CD4-positive, alpha-beta T cell treated with Interleukin-4 for 1 hour (primary cell): ENCODE data around the gene ZNHIT2.

Experiments used
- DNase-seq, 2 donors: peaks; one replicate each; pipeline ENCODE4 v3.0.0-alpha.2; 2020 to 2022

ZNHIT2 gene

GRCh38 chr11:65134240-65134951 is 16.9 kb upstream of the ZNHIT2 start, which contains the start of gene SYVN1:
TSS of gene SYVN1 (minus strand) at chr11:65134519. CDS start at chr11:65133601, 918 bp downstream.
- peak; percentile 90 to 94 for DNase-seq

- DNase-seq: no peak
Measured at GRCh38 chr11:65133724-65134123, 16.2 kb upstream of the ZNHIT2 start.

GRCh38 chr11:65132988-65133700 is 15.6 kb upstream of the ZNHIT2 start:
- DNase-seq: peak; percentile 59 to 67

- DNase-seq: peak in 1 of 2 donors; percentile 57
Measured at GRCh38 chr11:65132238-65132987, 14.9 kb upstream of the ZNHIT2 start.

GRCh38 chr11:65131895-65132237 is 14.4 kb upstream of the ZNHIT2 start:
- DNase-seq: peak in 1 of 2 donors; percentile 10

- DNase-seq: peak in 1 of 2 donors; percentile 6
Measured at GRCh38 chr11:65131417-65131776, 13.9 kb upstream of the ZNHIT2 start.

- DNase-seq: peak in 1 of 2 donors; percentile 9
Measured at GRCh38 chr11:65130631-65131416, 13.3 kb upstream of the ZNHIT2 start.

GRCh38 chr11:65129649-65130441 is 12.3 kb upstream of the ZNHIT2 start:
- peak in 1 of 2 donors; percentile 36 for DNase-seq

- DNase-seq: no peak
Measured at GRCh38 chr11:65128182-65129145, 11.0 kb upstream of the ZNHIT2 start.

- DNase-seq: no peak
Measured at GRCh38 chr11:65127473-65128181, 10.1 kb upstream of the ZNHIT2 start.

- peak in 1 of 2 donors; percentile 9 for DNase-seq
Measured at GRCh38 chr11:65126624-65127274, 9.2 kb upstream of the ZNHIT2 start.

- peak in 1 of 2 donors; percentile 5 for DNase-seq
Measured at GRCh38 chr11:65125197-65126056, 7.9 kb upstream of the ZNHIT2 start.

- peak in 1 of 2 donors; percentile 4 for DNase-seq
Measured at GRCh38 chr11:65124480-65125196, 7.1 kb upstream of the ZNHIT2 start.

- peak; percentile 99 for DNase-seq
Measured at GRCh38 chr11:65121865-65122696, 4.6 kb upstream of the ZNHIT2 start, which contains the start of the genes FAU and MRPL49. TSS of gene FAU (minus strand) at chr11:65122134. CDS start at chr11:65121813, 321 bp downstream. TSS of gene MRPL49 (plus strand) at chr11:65122321. CDS start at chr11:65122347, 26 bp downstream.

GRCh38 chr11:65121447-65121864 is 4.0 kb upstream of the ZNHIT2 start:
- DNase-seq: peak; percentile 48 to 61

GRCh38 chr11:65120831-65121230 is 3.3 kb upstream of the ZNHIT2 start:
- no peak for DNase-seq

GRCh38 chr11:65119670-65119995 is 2.1 kb upstream of the ZNHIT2 start:
- DNase-seq: no peak
